Measurements from ENCODE around the gene HYAL4. TPM values are rescaled to one million over a fixed set of nuclear protein-coding genes. Genes with fewer than 3 reads are reported as not detected.

HYAL4 gene, protein sequence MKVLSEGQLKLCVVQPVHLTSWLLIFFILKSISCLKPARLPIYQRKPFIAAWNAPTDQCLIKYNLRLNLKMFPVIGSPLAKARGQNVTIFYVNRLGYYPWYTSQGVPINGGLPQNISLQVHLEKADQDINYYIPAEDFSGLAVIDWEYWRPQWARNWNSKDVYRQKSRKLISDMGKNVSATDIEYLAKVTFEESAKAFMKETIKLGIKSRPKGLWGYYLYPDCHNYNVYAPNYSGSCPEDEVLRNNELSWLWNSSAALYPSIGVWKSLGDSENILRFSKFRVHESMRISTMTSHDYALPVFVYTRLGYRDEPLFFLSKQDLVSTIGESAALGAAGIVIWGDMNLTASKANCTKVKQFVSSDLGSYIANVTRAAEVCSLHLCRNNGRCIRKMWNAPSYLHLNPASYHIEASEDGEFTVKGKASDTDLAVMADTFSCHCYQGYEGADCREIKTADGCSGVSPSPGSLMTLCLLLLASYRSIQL
- total RNA-seq, result 1 to 10 TPM in 3 of 4 donors, not detected in 1; 1.5 to 2.9 (median 2.2) TPM

DNA sequence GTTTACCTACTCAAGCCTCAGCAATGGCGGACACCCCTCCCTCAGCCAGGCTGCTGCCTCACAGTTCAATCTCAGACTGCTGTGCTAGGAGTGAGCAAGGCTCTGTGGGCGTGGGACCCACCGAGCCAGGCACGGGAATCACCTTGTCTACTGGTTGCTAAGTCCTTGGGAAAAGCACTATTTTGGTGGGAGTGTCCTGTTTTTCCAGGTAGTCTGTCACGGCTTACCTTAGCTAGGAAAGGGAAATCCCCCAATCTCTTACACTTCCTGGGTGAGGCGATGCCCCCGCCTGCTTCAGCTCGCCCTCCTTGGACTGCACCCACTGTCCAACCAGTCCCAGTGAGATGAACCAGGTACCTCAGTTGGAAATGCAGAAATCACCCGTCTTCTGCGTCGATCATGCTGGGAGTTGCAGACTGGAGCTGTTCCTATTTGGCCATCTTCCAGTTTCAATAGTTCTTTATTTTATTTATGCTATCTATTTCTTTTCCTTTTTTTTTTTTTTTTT, at the start of gene HYAL4:
Gene HYAL4, plus strand, starts transcription at position 458 of the 508 bp plus-strand sequence. CDS start 23,105 bp downstream, outside the sequence.
- TF ChIP-seq, protein P1, sequence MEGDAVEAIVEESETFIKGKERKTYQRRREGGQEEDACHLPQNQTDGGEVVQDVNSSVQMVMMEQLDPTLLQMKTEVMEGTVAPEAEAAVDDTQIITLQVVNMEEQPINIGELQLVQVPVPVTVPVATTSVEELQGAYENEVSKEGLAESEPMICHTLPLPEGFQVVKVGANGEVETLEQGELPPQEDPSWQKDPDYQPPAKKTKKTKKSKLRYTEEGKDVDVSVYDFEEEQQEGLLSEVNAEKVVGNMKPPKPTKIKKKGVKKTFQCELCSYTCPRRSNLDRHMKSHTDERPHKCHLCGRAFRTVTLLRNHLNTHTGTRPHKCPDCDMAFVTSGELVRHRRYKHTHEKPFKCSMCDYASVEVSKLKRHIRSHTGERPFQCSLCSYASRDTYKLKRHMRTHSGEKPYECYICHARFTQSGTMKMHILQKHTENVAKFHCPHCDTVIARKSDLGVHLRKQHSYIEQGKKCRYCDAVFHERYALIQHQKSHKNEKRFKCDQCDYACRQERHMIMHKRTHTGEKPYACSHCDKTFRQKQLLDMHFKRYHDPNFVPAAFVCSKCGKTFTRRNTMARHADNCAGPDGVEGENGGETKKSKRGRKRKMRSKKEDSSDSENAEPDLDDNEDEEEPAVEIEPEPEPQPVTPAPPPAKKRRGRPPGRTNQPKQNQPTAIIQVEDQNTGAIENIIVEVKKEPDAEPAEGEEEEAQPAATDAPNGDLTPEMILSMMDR (IDR thresholded peaks at IDR 0.05), result no peak
- no peak for TF ChIP-seq POLR2A (IDR thresholded peaks at IDR 0.05)
- intact Hi-C loops (cut with DNase I; ENCODE audit: low total_unique reads), result no loop called here
- DNase-seq (ENCODE audit: low spot score in 2 of 2), result no peak
- WGBS, 2 donors, result 52 to 57% methylated on average over 11 of the region's 11 CpGs
- no peak within 1 kb of the TSS for H3K4me3 ChIP-seq (ENCODE audit: low read depth, poor library complexity, severe bottlenecking)

DNA sequence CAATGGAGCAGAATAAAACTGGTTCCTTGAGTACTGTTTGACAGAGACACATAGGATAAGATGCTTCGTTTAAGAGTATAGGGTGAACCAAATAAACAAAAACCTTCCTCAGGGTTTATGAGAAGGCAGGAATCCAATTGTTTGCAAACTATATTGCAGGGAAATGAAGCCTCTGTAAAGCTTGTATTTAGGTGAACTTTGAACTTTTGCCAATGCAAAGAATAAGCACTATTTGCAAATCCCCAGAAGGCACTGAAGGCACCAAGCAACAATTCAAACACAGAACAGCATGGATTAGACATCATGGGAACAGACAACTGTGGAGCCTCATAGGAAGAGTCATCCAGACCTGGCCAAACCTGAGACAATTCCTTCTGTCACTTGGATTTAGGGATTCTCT, 49.1 kb upstream of the HYAL4 start:
- DNase-seq (ENCODE audit: low spot score in 2 of 2), result no peak
- WGBS, 2 donors, result 77 to 78% methylated on average over 1 of the region's 1 CpG
- intact Hi-C loops (cut with DNase I; ENCODE audit: low total_unique reads), result no loop called here
- TF ChIP-seq, protein P1 (IDR thresholded peaks at IDR 0.05), result no peak
- TF ChIP-seq POLR2A (IDR thresholded peaks at IDR 0.05), result no peak
- no peak overlapping the region for H3K4me3 ChIP-seq (ENCODE audit: low read depth, poor library complexity, severe bottlenecking)

DNA sequence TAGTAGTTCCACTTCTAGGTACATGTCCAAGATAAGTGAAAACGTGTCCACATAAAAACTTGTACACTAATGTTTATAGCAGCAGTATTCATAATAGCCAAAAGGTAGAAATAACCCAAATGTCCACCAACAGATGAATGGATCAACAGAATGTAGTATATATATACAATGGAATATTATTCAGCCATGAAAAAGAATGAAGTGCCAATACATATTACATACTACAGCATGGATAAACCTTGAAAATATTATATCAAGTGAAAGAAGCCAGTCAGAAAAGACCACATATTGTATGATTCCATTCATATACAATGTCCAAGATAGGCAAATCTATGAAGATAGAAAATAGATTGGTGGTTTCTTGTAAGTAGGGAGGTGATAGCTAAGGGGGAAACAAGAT, 48.4 kb upstream of the HYAL4 start:
- no peak for DNase-seq (ENCODE audit: low spot score in 2 of 2)
- TF ChIP-seq, protein P1 (IDR thresholded peaks at IDR 0.05), result no peak
- no peak for TF ChIP-seq POLR2A (IDR thresholded peaks at IDR 0.05)
- intact Hi-C loops (cut with DNase I; ENCODE audit: low total_unique reads), result no loop called here
- no peak overlapping the region for H3K4me3 ChIP-seq (ENCODE audit: low read depth, poor library complexity, severe bottlenecking)
- WGBS, 2 donors, result 85 to 87% methylated on average over 1 of the region's 1 CpG

DNA sequence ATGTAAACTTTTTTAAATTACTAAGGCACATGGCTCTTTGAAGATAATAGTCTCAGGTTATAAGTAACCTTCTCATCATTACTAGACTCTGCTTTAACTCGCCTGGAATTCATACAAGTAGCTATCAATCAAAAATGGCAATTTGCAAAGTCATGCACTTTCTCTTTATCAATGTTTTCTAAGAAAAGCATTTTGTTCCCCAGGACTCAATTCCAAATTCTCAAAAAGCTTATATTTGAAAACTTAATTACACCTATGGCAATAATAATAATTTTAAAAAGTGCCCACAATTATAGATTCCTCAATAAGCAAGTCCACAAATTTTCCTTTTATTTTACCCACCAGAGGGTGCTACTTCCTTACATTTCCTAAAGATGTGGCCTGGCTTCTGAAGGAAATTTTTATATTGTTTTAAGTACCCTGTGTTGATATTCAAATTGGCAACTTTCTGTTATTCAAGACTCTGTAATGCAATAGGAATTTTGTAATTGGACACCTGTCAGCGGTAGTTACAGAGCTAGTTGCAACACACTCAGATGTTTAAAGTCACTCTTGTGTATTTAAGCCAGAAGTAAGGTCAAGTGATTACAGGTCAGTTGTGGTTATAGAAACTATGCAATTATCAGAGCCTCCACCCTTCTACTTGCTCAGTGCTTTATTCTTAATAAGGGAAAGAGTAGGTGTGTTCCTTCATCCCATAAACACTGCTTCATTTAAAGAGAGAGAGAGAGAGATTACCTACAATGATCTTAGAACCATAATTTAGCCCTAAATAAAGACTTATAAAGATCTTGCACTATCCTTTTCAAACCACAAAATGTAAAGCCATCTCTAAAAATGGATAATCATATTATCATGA, 47.1 kb upstream of the HYAL4 start:
- no peak for DNase-seq (ENCODE audit: low spot score in 2 of 2)
- no peak overlapping the region for H3K4me3 ChIP-seq (ENCODE audit: low read depth, poor library complexity, severe bottlenecking)

DNA sequence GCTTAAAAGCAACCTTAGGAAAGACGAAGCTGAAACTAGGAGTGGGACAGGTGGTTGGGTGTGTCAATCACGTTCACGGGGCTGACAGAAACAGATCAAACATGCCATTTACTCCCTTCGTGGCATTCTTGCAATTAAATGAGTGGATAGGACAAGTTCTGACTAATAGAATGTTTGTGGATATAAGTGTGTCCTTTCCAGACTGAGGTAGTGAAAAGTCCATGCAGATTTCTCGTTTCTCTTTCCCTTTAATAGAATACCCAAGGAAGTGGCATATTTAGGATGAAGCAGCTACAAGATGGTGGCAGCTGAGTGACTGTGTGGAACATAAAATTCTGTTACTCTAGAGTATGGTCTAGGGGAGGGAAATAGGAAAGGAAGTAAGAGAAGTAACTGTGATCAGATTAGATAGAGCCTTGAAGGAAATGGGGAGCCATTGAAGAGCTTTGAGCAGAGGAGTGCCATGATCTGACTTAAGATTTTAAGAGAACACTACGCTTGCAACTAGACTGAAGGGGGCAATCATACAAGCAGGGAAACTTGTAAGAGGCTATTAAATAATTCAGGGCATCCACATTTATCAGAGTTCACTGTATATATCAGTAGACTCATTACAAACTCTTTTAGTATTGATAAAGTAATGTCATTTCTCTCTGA, 46.3 kb upstream of the HYAL4 start:
- H3K4me3 ChIP-seq (ENCODE audit: low read depth, poor library complexity, severe bottlenecking), result no peak overlapping the region
- 59% methylated on average over 6 of the region's 6 CpGs for WGBS, 2 donors
- no peak for DNase-seq (ENCODE audit: low spot score in 2 of 2)
- no peak for TF ChIP-seq POLR2A (IDR thresholded peaks at IDR 0.05)
- TF ChIP-seq, protein P1 (IDR thresholded peaks at IDR 0.05), result no peak
- intact Hi-C loops (cut with DNase I; ENCODE audit: low total_unique reads), result no loop called here

More for the DNA sequence above, 47.1 kb upstream of the HYAL4 start:
- intact Hi-C loops (cut with DNase I; ENCODE audit: low total_unique reads), result no loop called here
- TF ChIP-seq, protein P1 (IDR thresholded peaks at IDR 0.05), result no peak
- no peak for TF ChIP-seq POLR2A (IDR thresholded peaks at IDR 0.05)
- 40 to 46% methylated on average over 2 of the region's 2 CpGs for WGBS, 2 donors

Measured in lower leg skin (tissue), 4 donors.